ENCODE data around the gene LHFPL6.

The LHFPL6 gene

DNA sequence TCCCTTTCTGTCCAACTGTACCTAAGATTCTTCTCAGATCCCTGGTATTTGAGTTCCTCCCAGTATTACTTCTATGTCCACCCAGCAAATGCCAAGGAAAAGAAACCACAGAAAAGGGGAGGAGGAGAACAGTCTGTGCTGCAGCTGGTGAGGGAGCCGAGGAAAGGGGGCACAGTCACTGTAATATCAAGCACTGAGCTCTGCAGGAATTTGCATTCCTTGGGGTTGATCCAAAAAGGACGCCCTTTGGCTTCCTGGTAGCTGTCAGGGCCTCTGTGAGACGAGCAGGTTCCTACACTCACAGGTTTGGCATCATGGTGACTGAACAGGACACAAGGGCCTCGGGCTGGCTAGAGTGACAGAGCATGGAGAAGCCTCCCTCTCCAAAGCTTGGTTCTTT, 291.4 kb downstream of the LHFPL6 start:
- Histone ChIP-seq H4K8ac (ENCODE audit: low read depth, low read length) (no peak overlapping the region), H3K9me3 (ENCODE audit: insufficient read depth, low read depth, low read length) (no peaks in the 10 kb centered on the region), H3K4ac (ENCODE audit: low read depth, low read length) (no peak overlapping the region), H3K27ac (ENCODE audit: low read depth, low read length) (no peak overlapping the region), H3K79me2 (ENCODE audit: control insufficient read depth, insufficient read depth, low read length, poor library complexity) (no peaks in the 10 kb centered on the region), H2BK12ac (ENCODE audit: low read length) (no peak overlapping the region), H2BK5ac (ENCODE audit: low read depth, low read length, poor library complexity) (no peak overlapping the region), H3K18ac (ENCODE audit: low read length) (no peak overlapping the region), H3K14ac (ENCODE audit: low read length) (no peak overlapping the region), H3K9ac (ENCODE audit: low read length) (no peak overlapping the region), H3K4me2 (ENCODE audit: low read length) (no peak overlapping the region), H2AFZ (ENCODE audit: insufficient read depth, low read length, poor library complexity) (no peak overlapping the region), H2BK120ac (ENCODE audit: insufficient read depth, low read length, poor library complexity) (no peak overlapping the region), H2AK5ac (ENCODE audit: low read length) (no peak overlapping the region), H3K36me3 (ENCODE audit: control insufficient read depth in 1 of 2, insufficient read depth in 2 of 2, low read length in 2 of 2) (no peaks in the 10 kb centered on the region), H4K91ac (ENCODE audit: low read depth, low read length) (no peak overlapping the region), H3K27me3 (ENCODE audit: insufficient read depth, low read length) (no peaks in the 10 kb centered on the region), H4K12ac (ENCODE audit: low read depth, low read length) (no peak overlapping the region), H3K79me1 (ENCODE audit: low read length) (no peaks in the 10 kb centered on the region), H3K4me3 (ENCODE audit: low read depth, low read length) (no peak overlapping the region), H3K23ac (ENCODE audit: low read length) (no peak overlapping the region), H3K4me1 (ENCODE audit: control insufficient read depth in 1 of 2, insufficient read depth in 2 of 2, low read length in 2 of 2) (no peaks in the 10 kb centered on the region)
- peak in 1 of 2 donors; percentile 15 for DNase-seq
- WGBS (ENCODE audit: extremely low coverage, insufficient coverage, insufficient read length), result no CpG with 5 or more reads among the region's 4 CpGs

DNA sequence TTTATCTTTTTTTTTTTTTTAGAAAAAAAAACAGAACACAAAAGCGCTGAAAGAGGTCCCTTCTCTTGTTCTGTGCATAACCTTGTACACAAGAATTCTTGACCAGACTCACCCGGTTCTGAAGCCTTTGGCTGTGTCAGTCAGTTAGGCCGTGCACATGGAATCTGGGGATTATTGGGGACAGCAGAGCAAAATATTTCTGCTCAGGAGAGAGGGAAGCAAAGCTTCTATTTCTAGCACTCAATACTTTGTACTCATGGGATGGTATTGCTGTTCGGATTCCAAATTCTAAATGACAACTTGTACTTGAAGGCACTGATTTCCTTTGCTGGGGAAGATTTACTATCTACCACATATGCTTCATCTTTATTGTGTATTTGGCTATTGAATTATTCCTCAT, 292.0 kb downstream of the LHFPL6 start:
- Histone ChIP-seq H3K4me2 (ENCODE audit: low read length) (no peak overlapping the region), H3K18ac (ENCODE audit: low read length) (no peak overlapping the region), H2BK120ac (ENCODE audit: insufficient read depth, low read length, poor library complexity) (no peak overlapping the region), H3K27ac (ENCODE audit: low read depth, low read length) (no peak overlapping the region), H3K4me1 (ENCODE audit: control insufficient read depth in 1 of 2, insufficient read depth in 2 of 2, low read length in 2 of 2) (no peaks in the 10 kb centered on the region), H3K23ac (ENCODE audit: low read length) (no peak overlapping the region), H2AFZ (ENCODE audit: insufficient read depth, low read length, poor library complexity) (no peak overlapping the region), H2AK5ac (ENCODE audit: low read length) (no peak overlapping the region), H4K91ac (ENCODE audit: low read depth, low read length) (no peak overlapping the region), H2BK12ac (ENCODE audit: low read length) (no peak overlapping the region), H3K9me3 (ENCODE audit: insufficient read depth, low read depth, low read length) (no peaks in the 10 kb centered on the region), H4K12ac (ENCODE audit: low read depth, low read length) (no peak overlapping the region), H3K27me3 (ENCODE audit: insufficient read depth, low read length) (no peaks in the 10 kb centered on the region), H3K79me1 (ENCODE audit: low read length) (no peaks in the 10 kb centered on the region), H4K8ac (ENCODE audit: low read depth, low read length) (no peak overlapping the region), H3K9ac (ENCODE audit: low read length) (no peak overlapping the region), H2BK5ac (ENCODE audit: low read depth, low read length, poor library complexity) (no peak overlapping the region), H3K14ac (ENCODE audit: low read length) (no peak overlapping the region), H3K4ac (ENCODE audit: low read depth, low read length) (no peak overlapping the region), H3K4me3 (ENCODE audit: low read depth, low read length) (no peak overlapping the region), H3K36me3 (ENCODE audit: control insufficient read depth in 1 of 2, insufficient read depth in 2 of 2, low read length in 2 of 2) (no peaks in the 10 kb centered on the region), H3K79me2 (ENCODE audit: control insufficient read depth, insufficient read depth, low read length, poor library complexity) (no peaks in the 10 kb centered on the region)
- no CpG with 5 or more reads among the region's 4 CpGs for WGBS (ENCODE audit: extremely low coverage, insufficient coverage, insufficient read length)
- DNase-seq, result no peak

- Histone ChIP-seq H2AK5ac (ENCODE audit: low read length) (no peak overlapping the region), H4K8ac (ENCODE audit: low read depth, low read length) (no peak overlapping the region), H2BK120ac (ENCODE audit: insufficient read depth, low read length, poor library complexity) (no peak overlapping the region), H3K79me1 (ENCODE audit: low read length) (no peaks in the 10 kb centered on the region), H2BK5ac (ENCODE audit: low read depth, low read length, poor library complexity) (no peak overlapping the region), H3K4me2 (ENCODE audit: low read length) (no peak overlapping the region), H3K79me2 (ENCODE audit: control insufficient read depth, insufficient read depth, low read length, poor library complexity) (no peaks in the 10 kb centered on the region), H3K14ac (ENCODE audit: low read length) (no peak overlapping the region), H3K4me1 (ENCODE audit: control insufficient read depth in 1 of 2, insufficient read depth in 2 of 2, low read length in 2 of 2) (no peaks in the 10 kb centered on the region), H3K9me3 (ENCODE audit: insufficient read depth, low read depth, low read length) (no peaks in the 10 kb centered on the region), H3K36me3 (ENCODE audit: control insufficient read depth in 1 of 2, insufficient read depth in 2 of 2, low read length in 2 of 2) (no peaks in the 10 kb centered on the region), H4K12ac (ENCODE audit: low read depth, low read length) (no peak overlapping the region), H3K27ac (ENCODE audit: low read depth, low read length) (no peak overlapping the region), H2BK12ac (ENCODE audit: low read length) (no peak overlapping the region), H3K4ac (ENCODE audit: low read depth, low read length) (no peak overlapping the region), H4K91ac (ENCODE audit: low read depth, low read length) (no peak overlapping the region), H2AFZ (ENCODE audit: insufficient read depth, low read length, poor library complexity) (no peak overlapping the region), H3K4me3 (ENCODE audit: low read depth, low read length) (no peak overlapping the region), H3K9ac (ENCODE audit: low read length) (no peak overlapping the region), H3K23ac (ENCODE audit: low read length) (no peak overlapping the region), H3K27me3 (ENCODE audit: insufficient read depth, low read length) (no peaks in the 10 kb centered on the region), H3K18ac (ENCODE audit: low read length) (no peak overlapping the region)
- WGBS (ENCODE audit: extremely low coverage, insufficient coverage, insufficient read length), result no CpG with 5 or more reads among the region's 16 CpGs
- DNase-seq, result no peak
Observed at GRCh38 chr13:39306639-39307589, 296.1 kb downstream of the LHFPL6 start.

DNA sequence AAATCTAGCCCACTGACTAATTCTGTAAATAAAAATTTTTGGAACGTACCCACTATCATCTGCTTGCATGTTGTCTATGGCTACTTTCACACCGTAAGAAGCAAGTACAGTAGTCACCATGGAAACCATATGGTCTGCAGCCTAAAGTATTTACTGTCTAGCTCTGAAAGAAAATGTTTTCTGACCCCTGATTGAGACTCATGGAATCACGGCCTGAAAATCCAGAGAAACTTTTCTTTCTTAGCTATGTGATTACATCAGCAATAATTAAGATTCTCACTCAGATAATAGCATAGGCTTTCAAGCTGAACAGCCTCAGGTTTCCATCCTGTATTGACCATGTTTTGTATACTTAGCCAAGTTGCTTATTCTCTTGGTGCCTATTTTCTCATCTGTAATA, 300.2 kb downstream of the LHFPL6 start:
- Histone ChIP-seq H3K4me2 (ENCODE audit: low read length) (no peak overlapping the region), H3K4me1 (ENCODE audit: control insufficient read depth in 1 of 2, insufficient read depth in 2 of 2, low read length in 2 of 2) (peaks cover 0 to 2% of the 10 kb centered on the region in 2 experiments), H3K79me1 (ENCODE audit: low read length) (no peaks in the 10 kb centered on the region), H2AK5ac (ENCODE audit: low read length) (no peak overlapping the region), H3K9ac (ENCODE audit: low read length) (no peak overlapping the region), H2AFZ (ENCODE audit: insufficient read depth, low read length, poor library complexity) (no peak overlapping the region), H3K9me3 (ENCODE audit: insufficient read depth, low read depth, low read length) (peaks cover 2% of the 10 kb centered on the region), H3K4me3 (ENCODE audit: low read depth, low read length) (no peak overlapping the region), H4K12ac (ENCODE audit: low read depth, low read length) (no peak overlapping the region), H3K36me3 (ENCODE audit: control insufficient read depth in 1 of 2, insufficient read depth in 2 of 2, low read length in 2 of 2) (no peaks in the 10 kb centered on the region), H4K8ac (ENCODE audit: low read depth, low read length) (no peak overlapping the region), H2BK12ac (ENCODE audit: low read length) (no peak overlapping the region), H3K4ac (ENCODE audit: low read depth, low read length) (no peak overlapping the region), H3K79me2 (ENCODE audit: control insufficient read depth, insufficient read depth, low read length, poor library complexity) (no peaks in the 10 kb centered on the region), H4K91ac (ENCODE audit: low read depth, low read length) (no peak overlapping the region), H2BK5ac (ENCODE audit: low read depth, low read length, poor library complexity) (no peak overlapping the region), H3K14ac (ENCODE audit: low read length) (no peak overlapping the region), H3K18ac (ENCODE audit: low read length) (no peak overlapping the region), H3K27me3 (ENCODE audit: insufficient read depth, low read length) (no peaks in the 10 kb centered on the region), H3K23ac (ENCODE audit: low read length) (no peak overlapping the region), H2BK120ac (ENCODE audit: insufficient read depth, low read length, poor library complexity) (no peak overlapping the region), H3K27ac (ENCODE audit: low read depth, low read length) (no peak overlapping the region)
- no CpG with 5 or more reads among the region's 3 CpGs for WGBS (ENCODE audit: extremely low coverage, insufficient coverage, insufficient read length)
- DNase-seq, result peak; percentile 17 to 68

All from trophoblast cell (in vitro differentiated cells and primary cell).